Smooth muscle cell (in vitro differentiated cells): ENCODE data around the gene F8A3. TPM values are rescaled to one million over a fixed set of nuclear protein-coding genes. Genes with fewer than 3 reads are reported as not detected.

Experiments used
- microRNA-seq: library from miRNA; unstranded; fragments of <30 nt; microRNA quantifications from one replicate; pipeline ENCODE4, GENCODE V29; 2016; ENCODE audit warnings: borderline number of aligned reads
- polyA plus RNA-seq: library from polyadenylated mRNA; unstranded; fragments of >200 nt; fragmentation: Nextera tagmentation; extraction: Ambion mirVana; gene quantifications from 2 replicates; pipeline ENCODE4 v1.2.1, GENCODE V29; 2016
- small RNA-seq: library from RNA; depleted of rRNA; stranded (forward); fragments of <200 nt; gene quantifications from one replicate; pipeline ENCODE3, GENCODE V24; 2014
- total RNA-seq: library from RNA; depleted of rRNA; stranded (reverse); fragments of >200 nt; gene quantifications from 2 replicates; pipeline ENCODE4 v1.2.3, GENCODE V29; 2014

F8A3 gene
- total and polyA plus RNA-seq, 2 experiments from 2014 or later, result 9.3 to 11.3 TPM

Small RNAs within 50 kb of the gene (microRNA-seq; reads per million reads assigned to microRNA genes)
- gene MIR1184-3, result not detected

Small RNAs within 50 kb of the gene (small RNA-seq; reads per million reads assigned to genes)
- not detected for gene MIR1184-3

Other genes starting within 250 kb of the F8A3 start
- gene VBP1, start 242.2 kb downstream of the F8A3 start, total RNA-seq, result 70.6 and 83.0 TPM in 2 replicates
- gene VBP1, start 242.2 kb downstream of the F8A3 start, polyA plus RNA-seq, result 55.8 and 63.3 TPM in 2 replicates
- 0.04 TPM in 1 of 2 replicates, not detected in the other for gene RAB39B, start 194.1 kb downstream of the F8A3 start, total RNA-seq
- gene RAB39B, start 194.1 kb downstream of the F8A3 start, polyA plus RNA-seq, result not detected in 2 replicates
- 0.22 and 0.49 TPM in 2 replicates for gene CLIC2, start 124.0 kb downstream of the F8A3 start, total RNA-seq
- gene CLIC2, start 124.0 kb downstream of the F8A3 start, polyA plus RNA-seq, result 0.25 and 0.33 TPM in 2 replicates
- gene F8A2, start 76.5 kb downstream of the F8A3 start, total RNA-seq, result not detected in 2 replicates
- gene F8A2, start 76.5 kb downstream of the F8A3 start, polyA plus RNA-seq, result not detected in 2 replicates
- 0.94 and 1.7 TPM in 2 replicates for gene SPRY3, start 154.0 kb upstream of the F8A3 start, total RNA-seq
- 0.21 and 0.75 TPM in 2 replicates for gene SPRY3, start 154.0 kb upstream of the F8A3 start, polyA plus RNA-seq
- gene TMLHE, start 154.3 kb upstream of the F8A3 start, total RNA-seq, result 20.5 and 22.0 TPM in 2 replicates
- gene TMLHE, start 154.3 kb upstream of the F8A3 start, polyA plus RNA-seq, result 12.3 and 15.9 TPM in 2 replicates